Liver (tissue), 3 donors: ENCODE measurements around the gene RNF151.

Experiments used
- EGR1 ChIP-seq, 2 donors: IDR thresholded peaks; 2 replicates each; pipeline ENCODE4 v1.6.1; 2016 to 2018; ENCODE audit warnings: antibody characterized with exemption in 2 of 2, low read depth in 2 of 2
- GABPA ChIP-seq, 2 donors: IDR thresholded peaks in 1 of 2; conservative IDR thresholded peaks in 1 of 2; 2 replicates each; pipeline ENCODE4 v1.6.1; 2016; ENCODE audit warnings: antibody characterized with exemption in 2 of 2, mild to moderate bottlenecking in 1 of 2, moderate library complexity in 1 of 2
- SP1 ChIP-seq: IDR thresholded peaks from 2 replicates; pipeline ENCODE4 v1.6.1; 2018; ENCODE audit warnings: antibody characterized with exemption, mild to moderate bottlenecking
- TAF1 ChIP-seq: conservative IDR thresholded peaks from 2 replicates; pipeline ENCODE4 v1.6.1; 2016; ENCODE audit warnings: antibody characterized with exemption, mild to moderate bottlenecking
- TF ChIP-seq, protein P1 (sequence below): fragments of 150-350 bp; IDR thresholded peaks from 2 replicates; pipeline ENCODE4 v1.5.1; 2017; ENCODE audit warnings: improper control_type of control experiment, low read depth, low read length; ENCODE audit not compliant: missing input control
- TF ChIP-seq, protein P2 (sequence below): IDR thresholded peaks from 2 replicates; pipeline ENCODE4 v1.6.1; 2016; ENCODE audit warnings: antibody characterized with exemption, mild to moderate bottlenecking
- TF ChIP-seq, protein P3 (sequence below): IDR thresholded peaks from 2 replicates; pipeline ENCODE4 v1.6.1; 2016; ENCODE audit warnings: antibody characterized with exemption
- donor health status: healthy.
- donor health status: healthy.

DNA sequence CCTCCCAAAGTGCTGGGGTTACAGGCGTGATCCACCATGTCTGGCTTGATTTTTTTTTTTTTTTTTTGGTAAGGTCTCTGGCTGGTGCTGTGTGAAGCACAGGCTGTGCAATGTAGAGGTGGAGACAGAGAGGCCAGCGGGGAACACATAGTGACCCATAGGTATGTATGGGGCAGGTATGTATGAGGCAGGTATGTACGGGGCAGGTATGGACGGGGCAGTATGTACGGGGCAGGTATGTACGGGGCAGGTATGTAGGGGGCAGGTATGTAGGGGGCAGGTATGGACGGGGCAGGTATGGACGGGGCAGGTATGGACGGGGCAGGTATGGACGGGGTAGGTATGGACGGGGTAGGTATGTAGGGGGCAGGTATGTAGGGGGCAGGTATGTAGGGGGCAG is 17.1 kb upstream of the RNF151 start:
- TF ChIP-seq, protein P1, sequence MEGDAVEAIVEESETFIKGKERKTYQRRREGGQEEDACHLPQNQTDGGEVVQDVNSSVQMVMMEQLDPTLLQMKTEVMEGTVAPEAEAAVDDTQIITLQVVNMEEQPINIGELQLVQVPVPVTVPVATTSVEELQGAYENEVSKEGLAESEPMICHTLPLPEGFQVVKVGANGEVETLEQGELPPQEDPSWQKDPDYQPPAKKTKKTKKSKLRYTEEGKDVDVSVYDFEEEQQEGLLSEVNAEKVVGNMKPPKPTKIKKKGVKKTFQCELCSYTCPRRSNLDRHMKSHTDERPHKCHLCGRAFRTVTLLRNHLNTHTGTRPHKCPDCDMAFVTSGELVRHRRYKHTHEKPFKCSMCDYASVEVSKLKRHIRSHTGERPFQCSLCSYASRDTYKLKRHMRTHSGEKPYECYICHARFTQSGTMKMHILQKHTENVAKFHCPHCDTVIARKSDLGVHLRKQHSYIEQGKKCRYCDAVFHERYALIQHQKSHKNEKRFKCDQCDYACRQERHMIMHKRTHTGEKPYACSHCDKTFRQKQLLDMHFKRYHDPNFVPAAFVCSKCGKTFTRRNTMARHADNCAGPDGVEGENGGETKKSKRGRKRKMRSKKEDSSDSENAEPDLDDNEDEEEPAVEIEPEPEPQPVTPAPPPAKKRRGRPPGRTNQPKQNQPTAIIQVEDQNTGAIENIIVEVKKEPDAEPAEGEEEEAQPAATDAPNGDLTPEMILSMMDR: no peak
- TF ChIP-seq GABPA (IDR thresholded peaks at IDR 0.05 in 1 of 2, conservative IDR thresholded peaks at IDR 0.05 in 1 of 2): no peak
- no peak for TF ChIP-seq TAF1
- TF ChIP-seq EGR1 (IDR thresholded peaks at IDR 0.05; ENCODE audit: low read depth in 2 of 2): no peak
- TF ChIP-seq, protein P2, sequence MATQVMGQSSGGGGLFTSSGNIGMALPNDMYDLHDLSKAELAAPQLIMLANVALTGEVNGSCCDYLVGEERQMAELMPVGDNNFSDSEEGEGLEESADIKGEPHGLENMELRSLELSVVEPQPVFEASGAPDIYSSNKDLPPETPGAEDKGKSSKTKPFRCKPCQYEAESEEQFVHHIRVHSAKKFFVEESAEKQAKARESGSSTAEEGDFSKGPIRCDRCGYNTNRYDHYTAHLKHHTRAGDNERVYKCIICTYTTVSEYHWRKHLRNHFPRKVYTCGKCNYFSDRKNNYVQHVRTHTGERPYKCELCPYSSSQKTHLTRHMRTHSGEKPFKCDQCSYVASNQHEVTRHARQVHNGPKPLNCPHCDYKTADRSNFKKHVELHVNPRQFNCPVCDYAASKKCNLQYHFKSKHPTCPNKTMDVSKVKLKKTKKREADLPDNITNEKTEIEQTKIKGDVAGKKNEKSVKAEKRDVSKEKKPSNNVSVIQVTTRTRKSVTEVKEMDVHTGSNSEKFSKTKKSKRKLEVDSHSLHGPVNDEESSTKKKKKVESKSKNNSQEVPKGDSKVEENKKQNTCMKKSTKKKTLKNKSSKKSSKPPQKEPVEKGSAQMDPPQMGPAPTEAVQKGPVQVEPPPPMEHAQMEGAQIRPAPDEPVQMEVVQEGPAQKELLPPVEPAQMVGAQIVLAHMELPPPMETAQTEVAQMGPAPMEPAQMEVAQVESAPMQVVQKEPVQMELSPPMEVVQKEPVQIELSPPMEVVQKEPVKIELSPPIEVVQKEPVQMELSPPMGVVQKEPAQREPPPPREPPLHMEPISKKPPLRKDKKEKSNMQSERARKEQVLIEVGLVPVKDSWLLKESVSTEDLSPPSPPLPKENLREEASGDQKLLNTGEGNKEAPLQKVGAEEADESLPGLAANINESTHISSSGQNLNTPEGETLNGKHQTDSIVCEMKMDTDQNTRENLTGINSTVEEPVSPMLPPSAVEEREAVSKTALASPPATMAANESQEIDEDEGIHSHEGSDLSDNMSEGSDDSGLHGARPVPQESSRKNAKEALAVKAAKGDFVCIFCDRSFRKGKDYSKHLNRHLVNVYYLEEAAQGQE: no peak
- no peak for TF ChIP-seq SP1
- TF ChIP-seq, protein P3, sequence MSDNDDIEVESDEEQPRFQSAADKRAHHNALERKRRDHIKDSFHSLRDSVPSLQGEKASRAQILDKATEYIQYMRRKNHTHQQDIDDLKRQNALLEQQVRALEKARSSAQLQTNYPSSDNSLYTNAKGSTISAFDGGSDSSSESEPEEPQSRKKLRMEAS: no peak
